HG03354 (cell line): Measurements from ENCODE around the gene MBP.
"Not testable (repeated sequence)": the region's sequence is repeated elsewhere in the genome, so short reads cannot be mapped to it uniquely, and the experiment has no call there.

Experiments used
- ATAC-seq: cut with Tn5 transposase; IDR thresholded peaks from one replicate; pipeline ENCODE4 v1.9.1; 2021; ENCODE audit warnings: mild to moderate bottlenecking; ENCODE audit not compliant: unreplicated experiment, poor library complexity, severe bottlenecking

Gene MBP

GRCh38 chr18:76970770-76971559 lies 161.6 kb downstream of the MBP start:
- no peak for ATAC-seq

- ATAC-seq = no peak
Measured at GRCh38 chr18:76967721-76968472, 164.7 kb downstream of the MBP start.

- not testable (repeated sequence) for ATAC-seq
Measured at GRCh38 chr18:76967299-76967698, 165.3 kb downstream of the MBP start.

- peak; percentile 74 for ATAC-seq
Measured at GRCh38 chr18:76965555-76966151, 166.9 kb downstream of the MBP start.

GRCh38 chr18:76963936-76964335 lies 168.6 kb downstream of the MBP start:
- ATAC-seq = peak; percentile 38

GRCh38 chr18:76962851-76963250 lies 169.7 kb downstream of the MBP start:
- ATAC-seq = no peak

- no peak for ATAC-seq
Measured at GRCh38 chr18:76960528-76961035, 172.0 kb downstream of the MBP start.

- no peak for ATAC-seq
Measured at GRCh38 chr18:76959605-76960004, 173.0 kb downstream of the MBP start.

GRCh38 chr18:76958692-76959341 lies 173.8 kb downstream of the MBP start:
- no peak for ATAC-seq

- ATAC-seq = no peak
Measured at GRCh38 chr18:76957384-76958355, 174.9 kb downstream of the MBP start.

GRCh38 chr18:76956648-76957047 lies 175.9 kb downstream of the MBP start:
- no peak for ATAC-seq

GRCh38 chr18:76955524-76956170 lies 176.9 kb downstream of the MBP start:
- no peak for ATAC-seq

- ATAC-seq = no peak
Measured at GRCh38 chr18:76953583-76954233, 178.9 kb downstream of the MBP start.

GRCh38 chr18:76953156-76953555 lies 179.4 kb downstream of the MBP start:
- ATAC-seq = no peak

- ATAC-seq = no peak
Measured at GRCh38 chr18:76952747-76953146, 179.8 kb downstream of the MBP start.

- peak; percentile 62 for ATAC-seq
Measured at GRCh38 chr18:76951456-76952247, 180.9 kb downstream of the MBP start.

GRCh38 chr18:76948345-76948744 lies 184.2 kb downstream of the MBP start:
- no peak for ATAC-seq
